Kidney epithelial cell (primary cell): ENCODE data around the gene ANKS1B. TPM values are rescaled to one million over a fixed set of nuclear protein-coding genes. Genes with fewer than 3 reads are reported as not detected.
"Not testable (repeated sequence)": the region's sequence is repeated elsewhere in the genome, so short reads cannot be mapped to it uniquely, and the experiment has no call there.

Source experiments
- DNase-seq: peaks from one replicate; pipeline ENCODE4 v3.0.0-alpha.2; 2010; ENCODE audit warnings: low read depth
- H3K27me3 ChIP-seq: 2 replicates; pipeline ENCODE4 v1.6.0; 2011; ENCODE audit warnings: low read length; ENCODE audit not compliant: control insufficient read depth, insufficient read depth
- H3K36me3 ChIP-seq: 2 replicates; pipeline ENCODE4 v1.5.1; 2011; ENCODE audit warnings: low read length; ENCODE audit not compliant: control insufficient read depth, insufficient read depth
- H3K4me3 ChIP-seq: 2 replicates; pipeline ENCODE4 v1.5.1; 2011; ENCODE audit warnings: low read depth, mild to moderate bottlenecking, control low read depth, low read length
- CTCF ChIP-seq: IDR thresholded peaks from 2 replicates; pipeline ENCODE4 v1.5.1; 2011; ENCODE audit warnings: mild to moderate bottlenecking, moderate library complexity, low read length, control low read depth, inconsistent platforms; ENCODE audit not compliant: insufficient read depth, poor library complexity, severe bottlenecking
- total RNA-seq: library from RNA; depleted of rRNA; stranded (reverse); fragments of >200 nt; gene quantifications from 2 replicates; pipeline ENCODE4 v1.2.3, GENCODE V29; 2015

Gene ANKS1B
- total RNA-seq, 1 donor from 2014 or later, result 0.13 TPM

- DNase-seq, result no peak
- no peaks in the 10 kb centered on the region for H3K27me3 ChIP-seq
- no peaks in the 10 kb centered on the region for H3K36me3 ChIP-seq
- peak; percentile 18 for TF ChIP-seq CTCF
- H3K4me3 ChIP-seq, result no peak overlapping the region
Measured at GRCh38 chr12:99810718-99811593, 173.8 kb downstream of the ANKS1B start.

- H3K36me3 ChIP-seq, result no peaks in the 10 kb centered on the region
- no peak for DNase-seq
- H3K27me3 ChIP-seq, result no peaks in the 10 kb centered on the region
- no peak overlapping the region for H3K4me3 ChIP-seq
- TF ChIP-seq CTCF, result no peak
Measured at GRCh38 chr12:99809909-99810308, 174.8 kb downstream of the ANKS1B start.

DNA sequence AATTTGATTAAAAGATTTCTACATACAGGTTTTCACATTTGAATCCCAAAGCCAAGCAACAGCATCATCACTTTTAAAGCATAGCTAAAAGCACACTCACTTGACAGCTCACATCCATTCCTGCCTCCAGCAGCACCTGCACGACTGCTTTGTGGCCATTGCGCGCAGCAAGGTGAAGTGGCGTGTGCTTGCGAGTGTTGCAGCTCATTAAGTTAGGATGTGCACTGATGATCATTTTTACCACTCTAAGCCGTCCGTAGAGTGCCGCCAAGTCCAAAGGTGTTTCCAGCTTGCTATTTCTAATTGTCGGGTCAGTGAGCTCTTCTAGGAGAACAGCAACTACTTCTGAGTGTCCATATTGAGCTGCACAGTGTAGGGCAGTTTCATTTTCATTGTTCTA, 178.4 kb downstream of the ANKS1B start:
- H3K36me3 ChIP-seq, result no peaks in the 10 kb centered on the region
- no peaks in the 10 kb centered on the region for H3K27me3 ChIP-seq
- no peak for TF ChIP-seq CTCF
- DNase-seq, result no peak
- no peak overlapping the region for H3K4me3 ChIP-seq

GRCh38 chr12:99804715-99805114, 180.0 kb downstream of the ANKS1B start:
- DNase-seq, result no peak
- Histone ChIP-seq H3K4me3 (no peak overlapping the region), H3K36me3 (no peaks in the 10 kb centered on the region), H3K27me3 (no peaks in the 10 kb centered on the region)
- no peak for TF ChIP-seq CTCF

DNA sequence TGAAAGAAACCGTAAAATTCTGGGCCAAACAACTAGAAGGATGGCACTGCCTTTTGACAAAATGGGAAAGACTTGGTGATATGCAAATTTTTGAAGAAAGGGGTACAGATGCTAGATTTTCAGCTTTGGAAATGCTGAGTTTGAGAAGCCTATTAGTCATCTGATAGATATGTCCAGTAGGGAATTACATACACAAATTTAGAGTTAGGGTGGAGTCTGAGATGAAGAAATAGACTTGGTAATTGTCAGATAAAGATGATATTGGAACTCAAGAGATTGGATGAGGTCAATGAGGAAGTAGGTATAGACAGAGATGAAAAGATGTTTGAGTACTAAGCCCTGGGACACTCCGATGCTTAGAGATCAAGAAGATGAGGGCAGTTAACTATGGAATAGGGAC, 184.1 kb downstream of the ANKS1B start:
- Histone ChIP-seq H3K27me3 (no peaks in the 10 kb centered on the region), H3K4me3 (no peak overlapping the region), H3K36me3 (no peaks in the 10 kb centered on the region)
- TF ChIP-seq CTCF, result no peak
- DNase-seq, result no peak

DNA sequence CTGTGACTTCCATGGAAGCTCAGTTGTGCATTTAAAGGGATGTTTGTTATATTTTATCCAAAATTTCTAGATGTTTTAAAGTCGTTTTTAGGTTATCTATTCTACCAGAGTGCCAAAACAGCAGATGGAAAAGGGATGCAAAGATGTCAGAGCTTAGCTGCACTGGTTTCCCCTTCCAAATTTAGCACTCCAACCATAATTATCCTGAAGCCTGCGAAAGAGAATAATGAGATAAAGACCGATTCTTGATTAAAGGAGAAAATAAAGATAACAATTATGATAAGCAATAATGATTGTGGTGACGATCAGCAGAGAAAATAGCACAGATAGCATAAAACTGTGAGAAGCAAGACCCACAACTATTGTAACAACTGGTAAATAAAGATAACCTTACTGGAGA, 186.8 kb downstream of the ANKS1B start:
- DNase-seq, H3K36me3 ChIP-seq, H3K27me3 ChIP-seq, H3K4me3 ChIP-seq: not testable (repeated sequence)
